DMS 273 treated with DMSO at 0.1 percent for 48 hours (cell line): ENCODE data around the gene RNF111.
"Not testable (repeated sequence)": the region's sequence is repeated elsewhere in the genome, so short reads cannot be mapped to it uniquely, and the experiment has no call there.

Experiments used
- DNase-seq: peaks from one replicate; lab custom pipeline; 2025; lab: John Stamatoyannopoulos, UW

The RNF111 gene

DNA sequence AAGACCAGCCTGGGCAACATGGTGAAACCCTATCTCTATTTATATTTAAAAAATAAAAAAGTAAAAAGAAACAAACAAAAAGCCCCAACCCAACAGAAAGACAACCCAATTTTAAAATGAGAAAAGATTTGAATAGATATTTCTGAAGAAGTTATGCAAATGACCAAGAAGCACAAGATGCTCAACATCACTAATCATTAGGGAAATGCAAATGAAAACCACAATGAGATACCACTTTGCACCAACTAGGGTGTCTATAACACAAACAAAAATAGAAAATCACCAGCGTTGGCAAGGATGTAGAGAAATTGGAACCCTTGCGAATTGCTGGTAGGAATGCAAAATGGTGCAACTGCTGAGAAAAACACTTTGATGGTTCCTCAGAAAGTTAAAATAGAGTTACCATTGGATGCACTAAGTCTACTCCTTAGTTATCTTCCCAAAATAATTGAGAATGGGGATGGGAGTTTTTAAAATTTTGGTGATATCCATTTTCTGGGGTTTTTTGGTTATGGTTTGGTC lies 71.7 kb downstream of the RNF111 start:
- no peak for DNase-seq

- no peak for DNase-seq
Observed at GRCh38 chr15:59060348-59060747, 72.9 kb downstream of the RNF111 start.

- no peak for DNase-seq
Observed at GRCh38 chr15:59063042-59063441, 75.6 kb downstream of the RNF111 start.

- DNase-seq, result no peak
Observed at GRCh38 chr15:59069430-59069829, 82.0 kb downstream of the RNF111 start.

DNA sequence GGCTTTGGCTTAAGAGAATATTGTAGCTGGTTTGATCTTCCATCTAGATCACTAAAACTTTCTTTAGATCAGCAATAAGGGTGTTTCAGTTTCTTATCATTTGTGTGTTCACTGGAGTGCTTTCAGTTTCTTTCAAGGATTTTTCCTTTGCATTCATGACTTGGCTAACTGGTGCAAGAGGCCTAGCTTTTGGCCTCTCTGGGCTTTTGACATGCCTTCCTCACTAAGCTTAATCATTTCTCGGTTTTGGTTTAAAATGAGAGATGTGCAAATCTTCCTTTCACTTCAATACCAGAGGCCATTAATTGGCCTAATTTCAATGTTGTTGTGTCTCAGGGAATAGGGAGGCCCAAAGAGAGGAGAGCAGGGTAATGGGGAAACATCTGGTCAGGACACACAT lies 87.1 kb downstream of the RNF111 start:
- no peak for DNase-seq

GRCh38 chr15:59087731-59088130 lies 100.3 kb downstream of the RNF111 start:
- no peak for DNase-seq

GRCh38 chr15:59094077-59094476 lies 106.6 kb downstream of the RNF111 start:
- no peak for DNase-seq

DNA sequence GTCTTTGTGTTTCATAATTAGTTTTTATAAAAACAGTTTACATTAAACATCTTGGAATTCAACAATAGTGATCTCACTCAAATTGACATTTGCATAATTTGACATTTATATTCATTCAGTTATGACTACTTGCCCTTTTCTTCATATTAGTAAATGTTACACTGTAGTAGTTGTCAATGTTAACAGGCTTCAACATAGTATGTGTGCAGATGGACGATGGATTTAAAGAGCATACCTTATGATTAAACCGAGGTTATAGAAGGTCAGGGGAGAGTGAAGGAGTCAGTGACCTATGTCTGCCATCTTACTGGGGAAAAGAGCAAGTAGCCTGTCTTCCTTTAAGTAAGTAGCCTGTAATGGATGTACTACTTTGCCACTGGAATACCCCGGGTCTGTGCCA lies 109.0 kb downstream of the RNF111 start:
- DNase-seq, result no peak

DNA sequence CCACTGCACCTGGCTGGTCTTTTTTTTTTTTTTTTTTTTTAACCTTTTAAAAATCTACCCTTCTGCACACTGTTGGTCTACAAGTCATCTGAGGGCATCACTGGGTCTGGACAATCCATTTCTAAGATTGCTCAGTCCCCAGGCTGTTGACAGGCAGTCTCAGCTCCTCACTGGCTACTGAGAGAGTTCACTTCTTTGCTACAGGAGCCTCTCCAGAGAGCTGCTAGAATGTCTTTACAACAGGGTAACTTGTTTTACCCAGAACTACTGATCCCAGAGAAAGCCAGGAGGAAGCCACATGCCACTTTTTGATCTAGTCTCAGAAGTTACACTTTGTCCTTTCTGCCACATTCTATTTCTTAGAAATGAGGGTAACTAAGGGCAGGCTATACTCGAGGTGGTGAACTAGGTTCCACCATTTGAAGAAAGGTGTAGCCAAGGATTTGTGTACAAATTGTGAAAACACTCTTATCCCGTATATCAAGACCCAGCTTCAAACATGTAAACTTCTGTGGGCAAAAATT lies 111.8 kb downstream of the RNF111 start:
- DNase-seq, result no peak

GRCh38 chr15:59104602-59104911 lies 117.1 kb downstream of the RNF111 start:
- DNase-seq, result no peak

GRCh38 chr15:59104912-59105732 lies 117.7 kb downstream of the RNF111 start, which contains the start of gene CCNB2:
TSS of gene CCNB2 (plus strand) at chr15:59105146. CDS start at chr15:59105269, 123 bp downstream.
- DNase-seq, result peak; percentile 71

- DNase-seq, result no peak
Observed at GRCh38 chr15:59105854-59106253, 118.4 kb downstream of the RNF111 start.

- no peak for DNase-seq
Observed at GRCh38 chr15:59111251-59111650, 123.8 kb downstream of the RNF111 start.

DNA sequence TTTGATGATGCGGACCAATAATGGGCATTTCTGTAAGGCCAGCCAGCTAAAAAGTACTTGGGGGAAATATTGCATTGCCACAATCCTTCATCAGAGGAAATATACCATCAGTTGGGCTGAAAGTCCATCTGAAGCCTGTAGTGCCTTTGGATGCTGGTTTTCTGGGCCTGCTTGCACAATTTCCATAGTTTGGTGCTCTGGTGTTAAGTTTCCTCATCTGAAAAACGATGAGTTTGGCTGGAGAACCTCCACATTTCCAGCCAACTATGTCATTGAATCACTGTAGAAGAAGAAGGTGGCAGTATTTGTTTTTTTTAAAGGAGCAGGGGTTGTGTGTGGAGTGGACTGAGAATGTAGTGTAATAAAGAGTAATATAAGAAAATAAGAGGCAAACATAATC lies 127.6 kb downstream of the RNF111 start:
- no peak for DNase-seq

DNA sequence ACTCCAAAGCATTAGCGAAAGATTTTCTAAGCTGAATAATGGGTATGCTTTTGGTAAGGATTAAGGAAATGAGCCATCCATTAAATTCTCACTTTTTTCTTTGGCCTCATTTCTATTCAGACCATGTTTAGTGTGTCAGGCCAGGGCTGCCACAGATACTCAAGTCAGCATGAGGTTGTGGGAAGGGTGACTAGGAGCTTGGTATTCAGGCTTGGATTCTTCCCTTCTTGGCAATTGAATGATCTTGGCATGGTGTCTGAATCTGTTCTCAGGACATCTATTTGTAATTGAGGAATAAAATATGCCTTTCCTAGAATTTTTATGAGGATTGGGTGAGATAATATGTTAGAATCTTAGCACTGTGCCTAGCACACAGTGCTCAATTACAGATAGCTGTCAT lies 128.7 kb downstream of the RNF111 start:
- DNase-seq, result no peak

DNA sequence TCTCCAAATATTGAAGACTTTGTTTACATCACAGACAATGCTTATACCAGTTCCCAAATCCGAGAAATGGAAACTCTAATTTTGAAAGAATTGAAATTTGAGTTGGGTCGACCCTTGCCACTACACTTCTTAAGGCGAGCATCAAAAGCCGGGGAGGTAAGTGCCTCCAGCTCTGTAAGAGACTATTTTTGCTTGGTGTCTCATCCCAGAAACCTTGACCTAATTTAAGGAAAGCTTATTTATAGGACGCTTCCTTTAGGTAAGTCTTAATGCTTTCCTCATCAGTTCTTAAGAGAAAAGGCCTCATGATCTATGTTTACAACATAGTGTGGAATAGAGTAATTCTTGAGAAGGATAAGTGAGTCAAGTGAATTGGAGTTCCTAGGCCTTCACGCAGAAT lies 129.3 kb downstream of the RNF111 start:
- DNase-seq, result no peak

- no peak for DNase-seq
Observed at GRCh38 chr15:59119625-59120024, 132.2 kb downstream of the RNF111 start.

GRCh38 chr15:59120937-59121336 lies 133.5 kb downstream of the RNF111 start:
- DNase-seq, result no peak

GRCh38 chr15:59124261-59124660 lies 136.8 kb downstream of the RNF111 start:
- no peak for DNase-seq

DNA sequence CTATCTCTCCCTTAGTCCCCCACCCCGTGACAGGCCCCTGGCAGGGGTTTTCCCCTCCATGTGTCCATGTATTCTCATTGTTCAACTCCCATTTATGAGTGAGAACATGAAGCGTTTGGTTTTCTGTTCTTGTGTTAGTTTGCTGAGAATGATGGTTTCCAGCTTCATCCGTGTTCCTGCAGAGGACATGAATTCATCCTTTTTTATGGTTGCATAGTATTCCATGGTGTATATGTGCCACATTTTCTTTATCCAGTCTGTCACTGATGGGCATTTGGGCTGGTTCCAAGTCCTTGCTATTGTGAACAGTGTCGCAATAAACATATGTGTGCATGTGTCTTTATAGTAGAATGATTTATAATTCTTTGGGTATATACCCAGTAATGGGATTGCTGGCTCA lies 138.2 kb downstream of the RNF111 start:
- not testable (repeated sequence) for DNase-seq

DNA sequence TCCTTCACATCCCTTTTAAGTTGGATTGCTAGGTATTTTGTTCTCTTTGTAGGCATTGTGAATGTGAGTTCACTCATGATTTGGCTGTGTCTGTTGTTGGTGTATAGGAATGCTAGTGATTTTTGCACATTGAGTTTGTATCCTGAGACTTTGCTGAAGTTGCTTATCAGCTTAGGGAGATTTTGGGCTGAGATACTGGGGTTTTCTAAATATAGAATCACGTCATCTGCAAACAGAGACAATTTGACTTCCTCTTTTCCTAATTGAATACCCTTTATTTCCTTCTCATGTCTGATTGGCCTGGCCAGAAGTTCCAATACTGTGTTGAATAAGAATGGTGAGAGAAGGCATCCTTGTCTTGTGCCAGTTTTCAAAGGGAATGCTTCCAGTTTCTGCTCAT lies 139.8 kb downstream of the RNF111 start:
- DNase-seq, result not testable (repeated sequence)

DNA sequence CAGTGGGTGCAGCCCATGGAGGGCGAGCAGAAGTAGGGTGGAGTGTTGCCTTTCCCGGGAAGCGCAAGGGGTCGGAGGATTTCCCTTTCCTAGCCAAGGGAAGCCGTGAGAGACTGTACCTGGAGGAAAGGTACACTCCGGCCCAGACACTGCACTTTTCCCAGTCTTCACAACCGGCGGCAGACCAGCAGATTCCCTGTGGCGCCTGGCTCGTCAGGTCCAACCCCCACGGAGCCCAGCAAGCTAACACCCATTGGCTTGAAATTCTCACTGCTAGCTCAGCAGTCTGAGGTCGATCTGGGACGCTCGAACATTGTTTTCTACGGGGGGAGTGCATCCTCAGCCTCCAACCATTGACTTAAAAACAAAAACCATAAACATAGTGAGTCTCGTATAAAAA lies 144.0 kb downstream of the RNF111 start:
- no peak for DNase-seq

GRCh38 chr15:59131969-59132562 lies 144.6 kb downstream of the RNF111 start:
- no peak for DNase-seq
